Measurements from ENCODE around the gene CCDC146.
"Not testable (repeated sequence)": the region's sequence is repeated elsewhere in the genome, so short reads cannot be mapped to it uniquely, and the experiment has no call there.

CCDC146 gene

DNA sequence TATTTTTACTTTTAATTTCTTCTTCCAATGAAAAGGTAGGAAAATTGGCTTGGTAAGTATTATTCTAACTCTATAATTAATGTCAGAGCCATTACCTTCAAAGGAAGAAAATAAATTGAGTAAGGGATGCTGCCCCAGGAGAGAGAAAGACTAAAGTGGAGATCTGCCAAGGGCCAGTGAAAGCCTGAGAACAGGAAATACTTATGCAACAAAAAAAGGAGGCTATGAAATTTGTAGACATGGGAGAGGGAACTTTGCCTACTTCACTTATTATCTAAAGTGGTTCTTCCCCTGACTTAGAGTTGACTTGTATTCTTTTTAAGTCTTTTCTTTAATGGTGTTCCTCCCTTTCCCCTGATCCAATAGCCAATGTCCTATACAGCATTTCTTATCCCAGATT lies 29.8 kb downstream of the CCDC146 start:
- not testable (repeated sequence) for DNase-seq, ATAC-seq

DNA sequence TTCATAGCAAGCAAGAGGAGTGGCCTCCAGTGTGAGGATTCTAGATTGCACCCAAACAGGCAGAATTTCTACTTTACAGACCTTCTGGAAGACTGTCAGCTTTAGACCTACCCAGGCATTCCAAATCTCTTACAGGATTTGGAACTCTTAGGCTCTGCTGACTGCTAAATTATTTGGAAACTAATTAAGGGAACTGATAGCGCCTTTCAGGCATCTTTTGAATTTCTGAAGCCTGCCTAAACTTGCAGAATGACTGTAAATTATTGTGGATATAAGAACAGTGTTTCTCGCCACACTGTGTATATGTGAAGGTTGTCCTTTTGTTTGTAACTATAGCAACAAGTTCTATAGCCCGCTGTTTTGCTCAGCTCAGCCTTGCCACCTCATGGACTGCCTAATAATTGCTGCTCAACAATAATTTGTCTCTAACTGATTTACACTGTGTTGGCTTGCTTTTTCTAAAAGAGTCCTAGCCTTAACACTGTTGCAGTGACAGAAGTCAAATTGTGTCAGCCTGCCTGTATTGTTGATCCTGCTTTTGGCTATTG lies 32.6 kb downstream of the CCDC146 start:
- DNase-seq, result not testable (repeated sequence)
- ATAC-seq, result peak; percentile 40

DNA sequence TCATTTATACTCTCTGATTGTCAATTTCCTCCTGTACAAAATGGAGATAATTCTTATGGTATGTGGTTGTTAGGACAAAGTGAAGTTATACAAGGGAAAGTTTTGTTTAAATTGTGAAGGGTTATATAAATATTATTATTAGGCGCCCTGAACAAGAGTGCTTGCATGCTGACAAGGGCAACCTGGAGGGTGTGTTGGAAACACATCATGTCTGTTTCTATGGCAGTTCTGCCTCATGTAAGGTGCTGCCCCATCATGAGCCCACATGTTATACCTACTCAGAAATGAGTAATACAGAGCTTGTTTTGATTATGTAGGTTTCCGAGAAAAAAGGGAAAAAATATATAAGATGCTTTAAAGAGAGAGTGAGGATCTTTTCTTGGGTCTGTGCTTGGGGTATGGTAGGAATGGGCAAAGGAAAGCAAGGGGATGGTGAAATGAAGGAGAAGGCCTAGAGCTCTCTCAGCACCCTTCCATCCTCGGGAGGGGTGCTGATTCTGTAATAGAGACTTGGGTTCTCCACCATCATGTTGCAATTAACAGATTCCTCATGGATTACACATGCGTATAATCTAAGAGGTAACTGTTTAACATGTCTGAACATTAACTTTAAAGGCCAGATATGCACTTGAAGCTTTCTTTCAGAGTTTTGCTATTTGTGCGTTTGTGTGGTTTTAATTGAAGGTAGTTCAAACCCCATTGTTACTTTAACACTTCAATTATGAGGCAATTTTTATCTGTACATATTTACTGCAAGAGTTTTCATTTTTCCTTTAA lies 33.4 kb downstream of the CCDC146 start:
- DNase-seq, result not testable (repeated sequence)
- ATAC-seq, result peak; percentile 75

DNA sequence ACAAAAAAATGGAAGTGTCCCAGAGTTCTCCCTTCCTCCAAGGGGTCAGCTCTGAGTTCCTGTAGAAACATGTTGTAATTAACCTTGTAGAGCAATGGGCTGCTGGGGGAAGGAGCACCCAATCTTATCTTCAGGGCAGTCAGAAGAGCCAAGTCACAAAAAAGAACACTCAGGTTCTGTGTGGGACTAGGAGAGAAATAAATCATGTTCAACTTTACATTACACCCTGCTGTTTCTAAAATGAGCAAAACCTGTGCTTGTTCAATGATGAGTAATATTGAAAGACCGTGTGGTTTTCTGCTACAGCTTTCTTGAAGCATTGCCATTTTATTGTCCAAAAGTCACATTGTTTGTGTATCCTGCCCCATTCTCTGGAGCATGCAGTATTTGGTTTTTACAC lies 34.6 kb downstream of the CCDC146 start:
- DNase-seq, result not testable (repeated sequence)
- peak; percentile 85 for ATAC-seq

GRCh38 chr7:77157446-77157845 lies 35.0 kb downstream of the CCDC146 start:
- ATAC-seq, result peak; percentile 50
- peak; percentile 7 for DNase-seq

DNA sequence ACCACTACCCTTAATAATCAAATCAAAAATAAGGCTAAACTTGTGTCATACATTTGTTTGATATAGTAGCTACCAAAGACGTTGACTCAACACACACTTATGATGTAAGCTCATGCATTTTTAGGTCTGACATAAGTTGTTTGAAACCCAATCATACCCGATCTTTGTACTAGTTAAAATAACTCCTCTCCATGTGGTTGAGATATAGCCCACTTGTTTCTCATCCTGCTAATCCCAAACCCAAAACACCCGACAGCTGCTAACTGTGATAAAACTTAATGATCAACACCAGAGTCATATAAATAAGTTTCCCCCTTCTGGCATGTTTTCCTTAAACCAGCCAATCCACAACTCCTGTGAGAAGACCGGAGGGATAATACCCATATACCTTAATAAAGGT lies 48.7 kb downstream of the CCDC146 start:
- ATAC-seq, DNase-seq: not testable (repeated sequence)

GRCh38 chr7:77172437-77173172 lies 50.2 kb downstream of the CCDC146 start:
- DNase-seq, ATAC-seq: not testable (repeated sequence)

- not testable (repeated sequence) for DNase-seq, ATAC-seq
Observed at GRCh38 chr7:77174418-77174817, 52.0 kb downstream of the CCDC146 start.

DNA sequence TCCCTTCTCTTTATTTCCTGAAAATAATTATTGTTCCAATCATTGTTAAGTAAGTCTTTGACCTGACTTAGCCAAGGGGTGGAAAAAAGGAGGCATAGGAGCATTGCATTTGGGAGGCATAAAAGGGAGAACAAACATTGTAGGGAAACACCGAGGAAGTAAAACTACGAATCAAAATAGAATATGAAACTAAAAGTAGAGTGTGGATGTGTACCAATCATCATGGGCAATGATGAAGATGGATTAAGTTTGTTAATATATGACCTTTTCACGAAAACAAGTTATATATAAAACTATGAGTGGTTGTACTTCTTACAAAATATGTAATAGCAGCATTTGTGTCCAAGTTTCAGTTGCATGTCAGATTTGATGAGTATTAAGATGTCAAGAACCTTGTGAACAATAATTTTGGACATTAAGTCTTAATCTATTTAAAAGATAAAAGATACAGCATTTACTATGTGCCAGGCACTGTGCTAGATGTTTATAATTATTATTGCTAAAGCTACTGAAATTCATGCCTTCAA lies 52.9 kb downstream of the CCDC146 start:
- ATAC-seq, DNase-seq: not testable (repeated sequence)

DNA sequence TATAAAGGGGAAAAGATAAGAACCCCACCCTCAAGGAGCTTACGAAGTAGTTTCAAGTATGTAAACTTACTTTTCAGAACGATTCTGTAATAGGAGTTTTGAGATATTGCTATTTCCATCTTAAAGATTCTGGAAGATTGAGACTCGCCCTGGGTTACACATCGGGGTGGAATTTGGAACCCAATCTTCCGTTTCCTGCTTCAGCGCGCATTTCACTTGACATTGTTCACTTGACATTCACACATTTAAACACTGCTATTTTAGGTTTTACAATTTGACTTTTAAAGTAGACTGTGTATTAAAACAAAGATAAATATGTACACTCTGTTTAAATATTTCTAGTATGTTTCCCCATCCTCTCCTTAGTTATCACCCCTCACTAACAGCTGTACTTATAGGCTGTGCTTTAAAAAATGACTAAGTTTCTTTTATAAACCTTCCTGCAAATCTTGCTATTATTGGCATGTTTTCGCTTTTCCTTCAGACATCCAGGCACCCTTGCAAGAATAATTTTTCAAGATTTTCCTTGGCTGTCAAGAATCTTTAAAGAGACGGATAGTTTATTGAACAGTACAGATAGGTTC lies 55.0 kb downstream of the CCDC146 start:
- not testable (repeated sequence) for DNase-seq, ATAC-seq

- not testable (repeated sequence) for ATAC-seq, DNase-seq
Observed at GRCh38 chr7:77178024-77178423, 55.6 kb downstream of the CCDC146 start.

GRCh38 chr7:77181015-77181595 lies 58.7 kb downstream of the CCDC146 start:
- no peak for DNase-seq
- ATAC-seq, result peak; percentile 43

DNA sequence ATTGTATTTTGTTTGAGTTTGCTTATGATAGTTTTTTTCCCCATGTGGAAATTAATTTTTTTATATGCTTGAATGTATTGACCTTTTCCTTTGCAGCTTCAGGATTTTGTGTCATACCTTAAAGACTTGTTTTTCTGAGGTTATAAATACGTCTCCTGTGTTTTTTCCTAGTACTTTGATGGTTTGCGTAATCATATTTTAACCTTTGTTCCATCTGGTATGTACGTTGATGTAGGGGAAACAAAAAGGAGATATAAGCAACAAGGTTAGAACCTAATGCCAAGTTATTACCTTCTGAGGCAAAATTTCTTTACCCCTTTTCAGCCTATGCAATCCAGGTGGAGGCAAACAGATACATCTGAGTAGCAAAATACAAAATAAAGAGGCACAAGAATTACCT lies 59.3 kb downstream of the CCDC146 start:
- DNase-seq (no peak), ATAC-seq (no peak)

- no peak for ATAC-seq
- DNase-seq, result no peak
Observed at GRCh38 chr7:77182261-77182660, 59.8 kb downstream of the CCDC146 start.

GRCh38 chr7:77184463-77184862 lies 62.0 kb downstream of the CCDC146 start:
- no peak for ATAC-seq
- DNase-seq, result no peak

DNA sequence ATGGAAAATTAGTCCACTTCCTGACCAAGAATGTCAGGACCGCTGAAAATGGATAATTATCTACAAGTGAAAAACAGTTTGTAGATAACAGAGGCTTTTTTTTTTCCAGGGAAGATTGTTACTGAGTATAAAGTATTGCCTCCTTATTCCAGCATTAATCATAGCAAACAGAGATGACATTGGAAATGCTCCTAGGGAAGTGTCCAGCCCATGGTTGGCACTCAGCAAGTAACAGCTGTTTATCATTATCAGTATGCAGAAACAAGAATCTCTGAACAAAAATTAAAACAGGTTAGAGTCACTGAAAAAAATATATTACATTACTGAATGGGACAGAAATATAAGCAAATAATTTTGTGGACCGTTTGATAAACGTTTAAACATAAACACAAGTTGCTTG lies 62.6 kb downstream of the CCDC146 start:
- no peak for DNase-seq
- no peak for ATAC-seq

GRCh38 chr7:77185866-77186265 lies 63.5 kb downstream of the CCDC146 start:
- no peak for DNase-seq
- no peak for ATAC-seq

DNA sequence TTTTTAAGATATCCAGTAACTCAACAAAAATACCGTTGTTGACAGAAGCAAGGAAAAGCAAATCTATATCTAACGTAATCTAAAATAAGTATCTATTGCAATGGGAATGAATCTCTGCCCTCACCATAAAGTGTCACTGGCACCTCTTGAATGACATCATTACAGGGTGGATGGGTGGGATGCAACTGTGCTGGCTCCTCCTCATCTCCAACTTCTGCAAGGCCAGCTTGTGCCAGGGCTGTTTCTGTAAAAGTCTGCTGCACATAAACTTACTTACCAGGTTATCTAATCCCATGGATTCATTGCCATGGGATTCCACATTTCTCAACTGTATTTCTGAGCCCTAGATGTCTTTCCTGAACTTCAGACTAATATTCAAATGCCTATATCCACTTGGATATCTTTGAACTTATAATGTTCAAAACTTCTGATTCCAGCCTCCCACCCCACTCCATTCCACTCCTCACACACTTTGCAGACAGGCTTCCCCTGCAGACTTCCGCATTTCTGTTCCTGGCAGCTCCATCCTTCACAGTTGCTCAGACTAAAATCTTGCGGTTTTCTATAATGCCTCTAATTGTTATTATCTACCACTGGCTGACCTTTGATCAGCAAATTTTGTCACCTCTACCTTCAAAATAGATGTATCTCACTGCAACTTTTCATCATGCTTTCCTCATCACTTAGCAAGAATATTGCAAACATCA lies 66.5 kb downstream of the CCDC146 start:
- ATAC-seq (no peak), DNase-seq (no peak)

GRCh38 chr7:77197141-77197540 lies 74.7 kb downstream of the CCDC146 start:
- DNase-seq (no peak), ATAC-seq (no peak)

- peak; percentile 83 for ATAC-seq
Observed at GRCh38 chr7:77199013-77199966, 76.9 kb downstream of the CCDC146 start, which contains the start of gene FGL2. FGL2 (minus strand) TSS chr7:77199819; CDS start chr7:77199793, 26 bp downstream.

More at GRCh38 chr7:77199013-77199966, 76.9 kb downstream of the CCDC146 start, which contains the start of gene FGL2:
- peak; percentile 38 for DNase-seq

Measured in stimulated activated naive CD8-positive, alpha-beta T cell treated with anti-CD3 and anti-CD28 coated beads, Interleukin-15, Interleukin-2, amounts not matched to agents 100 U/mL and 50 U/mL, for 24 hours (primary cell).